K562 (cell line): ENCODE measurements around the gene MED13L. TPM values are rescaled to one million over a fixed set of nuclear protein-coding genes. Genes with fewer than 3 reads are reported as not detected.

ENCODE experiments used
- ATAC-seq: fragments of 200-7000 bp; cut with Tn5 transposase; 3 replicates; pipeline ENCODE4 v1.9.1; 2020; ENCODE audit warnings: moderate library complexity
- BruUV-seq: library from RNA; stranded (reverse); fragments of 400-500 nt; replicated peaks from 2 replicates; lab custom pipeline; 2021; lab: Mats Ljungman, UMichigan
- CTCF ChIA-PET: fragments of 300-600 bp; formaldehyde crosslinking; extraction: SDS; loops from one replicate; lab custom pipeline; 2021; ENCODE audit warnings: low intra/inter-chr PET ratio; lab: Yijun Ruan, JAX
- POLR2A ChIA-PET: fragments of 300-600, 350-650 bp; sonication (Branson Sonifier 250); formaldehyde crosslinking; extraction: SDS; loops from one replicate; lab custom pipeline; 2021; ENCODE audit warnings: antibody characterized with exemption, inconsistent platforms; lab: Yijun Ruan, JAX
- DNase-seq, 4 experiments: peaks; one replicate each; pipeline versions ENCODE4 v3.0.0 to v3.0.0-alpha.2; 2011 to 2018; ENCODE audit warnings: low spot score in 3 of 4, mixed read lengths in 3 of 4; ENCODE audit errors: extremely low read depth in 1 of 4
- FAIRE-seq: peaks from 2 replicates; lab custom pipeline; 2011; peaks lifted over from hg19 to GRCh38; lab: Jason Lieb, UNC
- H2AFZ ChIP-seq: 2 replicates; pipeline ENCODE4 v1.6.0; 2011; ENCODE audit warnings: low read depth, low read length, control low read depth, inconsistent platforms
- H3K27ac ChIP-seq: fragments of 200-600 bp; 3 replicates; pipeline ENCODE4 v1.8.0; 2011; ENCODE audit warnings: low read depth, mild to moderate bottlenecking, control low read depth, inconsistent platforms, low read length, moderate library complexity, mixed read lengths; ENCODE audit errors: extremely low read depth
- H3K27me3 ChIP-seq, 2 experiments: fragments of 300-600 bp in 1 of 2; 2 replicates in 1 of 2; 3 replicates in 1 of 2; pipeline versions ENCODE4 v1.6.0 to v1.8.0; 2011; ENCODE audit warnings: inconsistent platforms in 2 of 2, low read length in 2 of 2, mild to moderate bottlenecking in 1 of 2, mixed read lengths in 1 of 2, moderate library complexity in 1 of 2; ENCODE audit not compliant: control insufficient read depth in 2 of 2, insufficient read depth in 2 of 2
- H3K36me3 ChIP-seq: fragments of 300-600 bp; 3 replicates; pipeline ENCODE4 v1.8.0; 2011; ENCODE audit warnings: mild to moderate bottlenecking, low read length, inconsistent platforms; ENCODE audit not compliant: control insufficient read depth, insufficient read depth
- H3K4me1 ChIP-seq, 2 experiments: fragments of 200-600 bp in 1 of 2; replicated peaks in 1 of 2; 2 replicates in 1 of 2; 3 replicates in 1 of 2; pipeline versions ENCODE4 v1.5.1 to v1.8.0; 2011; ENCODE audit warnings: inconsistent platforms in 2 of 2, low read length in 2 of 2, mild to moderate bottlenecking in 1 of 2, mixed read lengths in 1 of 2, moderate library complexity in 1 of 2; ENCODE audit not compliant: control insufficient read depth in 2 of 2, insufficient read depth in 2 of 2
- H3K4me2 ChIP-seq: 2 replicates; pipeline ENCODE4 v1.6.1; 2011; ENCODE audit warnings: low read length, control low read depth, inconsistent platforms, mixed read lengths; ENCODE audit not compliant: insufficient read depth
- H3K4me3 ChIP-seq: fragments of 200-600 bp; sonication (generic), shearing (Covaris generic); 2 replicates; pipeline ENCODE4 v1.5.1; 2016; ENCODE audit warnings: control low read depth, inconsistent platforms
- H3K79me2 ChIP-seq: fragments of 200-600 bp; 3 replicates; pipeline ENCODE4 v1.8.0; 2011; ENCODE audit warnings: low read length, inconsistent platforms; ENCODE audit not compliant: control insufficient read depth, insufficient read depth
- H3K9ac ChIP-seq, 2 experiments: 2 replicates each; pipeline versions ENCODE4 v1.6.0 to v1.6.1; 2011; ENCODE audit warnings: low read depth in 2 of 2, low read length in 2 of 2, control low read depth in 1 of 2, inconsistent platforms in 1 of 2, mild to moderate bottlenecking in 1 of 2, mixed read lengths in 1 of 2; ENCODE audit not compliant: insufficient read depth in 1 of 2
- H3K9me1 ChIP-seq: one replicate; pipeline ENCODE4 v1.6.0; 2011; ENCODE audit warnings: inconsistent platforms, mild to moderate bottlenecking, low read length, moderate library complexity; ENCODE audit not compliant: control insufficient read depth, insufficient read depth
- H3K9me3 ChIP-seq: replicated peaks from 2 replicates; pipeline ENCODE4 v1.5.1; 2011; ENCODE audit warnings: low read depth, low read length, inconsistent platforms; ENCODE audit not compliant: control insufficient read depth, insufficient read depth
- H4K20me1 ChIP-seq: replicated peaks from 2 replicates; pipeline ENCODE4 v1.6.1; 2011; ENCODE audit warnings: low read length, inconsistent platforms, mixed read lengths; ENCODE audit not compliant: control insufficient read depth, insufficient read depth
- CBFB ChIP-seq: sonication (generic); formaldehyde crosslinking; IDR thresholded peaks from 2 replicates; pipeline ENCODE4 v1.4.0; 2020; ENCODE audit warnings: mild to moderate bottlenecking, missing genetic modification reagents
- CBX2 ChIP-seq: fragments of 200-600 bp; sonication (generic); IDR thresholded peaks from one replicate; pipeline ENCODE4 v1.6.1; 2012; ENCODE audit warnings: mild to moderate bottlenecking, low read length, inconsistent platforms; ENCODE audit not compliant: insufficient read depth, poor library complexity, severe bottlenecking
- HDAC1 ChIP-seq, 2 experiments: fragments of 450-650 bp; IDR thresholded peaks; 2 replicates each; pipeline ENCODE4 v1.6.1; 2016 to 2017; ENCODE audit warnings: inconsistent platforms in 1 of 2, mild to moderate bottlenecking in 1 of 2, moderate library complexity in 1 of 2
- LCOR ChIP-seq: sonication (generic); formaldehyde crosslinking; IDR thresholded peaks from 2 replicates; pipeline ENCODE4 v1.8.0; 2022; ENCODE audit warnings: mild to moderate bottlenecking, missing genetic modification reagents
- NBN ChIP-seq: fragments of 450-650 bp; IDR thresholded peaks from 2 replicates; pipeline ENCODE4 v1.6.1; 2016; ENCODE audit warnings: low read depth, mild to moderate bottlenecking
- NFATC3 ChIP-seq: fragments of 450-650 bp; IDR thresholded peaks from 2 replicates; pipeline ENCODE4 v1.6.1; 2017; ENCODE audit warnings: mild to moderate bottlenecking
- RBM25 ChIP-seq: fragments of 200-400 bp; formaldehyde crosslinking; IDR thresholded peaks from 2 replicates; pipeline ENCODE4 v1.6.1; 2018; ENCODE audit warnings: low read length, low read depth, moderate library complexity; ENCODE audit not compliant: severe bottlenecking
- ZNF830 ChIP-seq: fragments of 250-450 bp; sonication (Bioruptor Pico); IDR thresholded peaks from 2 replicates; pipeline ENCODE4 v1.5.0; 2021; ENCODE audit warnings: mild to moderate bottlenecking
- WGBS: fragments of 100-300 bp; shearing (Covaris generic); methylation state at CpG from one replicate; pipeline ENCODE4 v1.1.6; 2016; ENCODE audit warnings: low coverage, mixed read lengths; ENCODE audit not compliant: insufficient coverage; ENCODE audit errors: missing lambda C conversion rate; 5-methylcytosine and 5-hydroxymethylcytosine counted together
- in situ Hi-C: fragments of 300-500 bp; cut with MboI; formaldehyde crosslinking; loops from 4 replicates; pipeline ENCODE4 v1.15.0; 2018; ENCODE audit warnings: inconsistent platforms, mixed read lengths
- intact Hi-C: fragments of 100-400 bp; cut with micrococcal nuclease; formaldehyde crosslinking; loops from 2 replicates; pipeline ENCODE4 v1.14.2; 2022
- polyA plus RNA-seq, 8 experiments: library from polyadenylated mRNA; depleted of rRNA in 4 of 8; stranded (reverse) in 5 of 8; unstranded in 3 of 8; fragments of >200 nt; fragmentation: Nextera tagmentation in 2 of 8; fragmentation: Illumina TruSeq in 1 of 8; extraction: Ambion mirVana in 2 of 8; extraction: Trizol in 1 of 8; gene quantifications; 2 replicates each; pipeline versions ENCODE4 v1.2.1 to v1.2.3, GENCODE V29; 2011 to 2014; ENCODE audit warnings: inconsistent platforms in 1 of 8, missing spikeins in 1 of 8
- total RNA-seq, 7 experiments: library from RNA; depleted of rRNA in 6 of 7; stranded (reverse); fragments of >200 nt in 6 of 7; fragmentation: Illumina TruSeq in 2 of 7; extraction: Trizol in 2 of 7; gene quantifications; 2 replicates each; pipeline versions ENCODE4 v1.2.1 to v1.2.3, GENCODE V29; 2011 to 2021; ENCODE audit warnings: low replicate concordance in 1 of 7
- TF ChIP-seq, protein P1 (sequence below): fragments of 250-450 bp; sonication (Bioruptor Pico); IDR thresholded peaks from 2 replicates; pipeline ENCODE4 v1.4.0; 2020; ENCODE audit warnings: borderline replicate concordance
- TF ChIP-seq, protein P2 (sequence below): sonication (generic); IDR thresholded peaks from 2 replicates; pipeline ENCODE4 v1.6.1; 2016
- TF ChIP-seq, protein P3 (sequence below), 2 experiments: fragments of 450-650 bp; IDR thresholded peaks; 2 replicates each; pipeline ENCODE4 v1.6.1; 2016

Gene MED13L
- total and polyA plus RNA-seq, 9 of the 15 experiments (the other 6 are each of a cell fraction or from before 2014, with no cell fraction given): 13.4 to 90.3 (median 36.9) TPM

DNA sequence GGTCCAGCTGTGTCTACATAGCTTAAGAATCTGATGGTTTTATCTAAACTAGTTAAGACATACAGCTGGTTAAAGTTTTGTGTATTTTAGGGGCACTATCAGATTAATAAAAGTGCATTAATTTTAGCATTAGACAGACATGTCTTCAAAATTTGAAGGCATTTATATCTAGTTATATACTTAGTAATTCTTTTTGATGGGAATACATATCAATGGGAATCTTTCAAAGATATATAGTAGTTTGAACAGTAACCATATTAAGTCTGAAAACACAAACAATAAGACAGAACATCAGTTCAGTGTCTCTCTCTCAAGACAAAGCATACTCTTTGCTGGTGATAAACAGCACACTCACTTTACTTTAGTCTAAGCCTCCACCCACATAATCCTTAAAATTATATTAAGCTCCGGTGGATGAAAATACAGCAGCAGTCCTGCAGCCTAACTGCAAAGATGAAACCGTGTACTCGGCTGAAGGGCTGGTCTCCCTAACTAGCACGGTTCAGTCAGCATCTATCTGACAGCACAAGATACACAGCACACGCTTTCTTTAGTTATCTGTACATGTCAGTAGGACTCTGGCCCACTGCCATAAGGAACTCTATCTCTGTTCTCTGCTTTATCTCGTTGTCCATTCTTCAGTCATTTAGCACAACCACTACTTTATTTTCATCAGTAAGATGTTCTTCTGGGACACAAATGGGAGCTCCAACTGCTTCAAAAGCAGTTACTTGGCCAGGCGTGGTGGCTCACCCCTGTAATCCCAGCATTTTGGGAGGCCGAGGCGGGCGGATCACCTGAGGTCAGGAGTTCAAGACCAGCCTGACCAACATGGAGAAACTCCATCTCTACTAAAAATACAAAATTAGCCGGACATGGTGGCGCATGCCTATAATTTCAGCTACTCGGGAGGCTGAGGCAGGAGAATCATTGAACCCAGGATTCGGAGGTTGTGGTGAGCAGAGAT is 80.5 kb downstream of the MED13L start (continued):
- TF ChIP-seq, protein P1, sequence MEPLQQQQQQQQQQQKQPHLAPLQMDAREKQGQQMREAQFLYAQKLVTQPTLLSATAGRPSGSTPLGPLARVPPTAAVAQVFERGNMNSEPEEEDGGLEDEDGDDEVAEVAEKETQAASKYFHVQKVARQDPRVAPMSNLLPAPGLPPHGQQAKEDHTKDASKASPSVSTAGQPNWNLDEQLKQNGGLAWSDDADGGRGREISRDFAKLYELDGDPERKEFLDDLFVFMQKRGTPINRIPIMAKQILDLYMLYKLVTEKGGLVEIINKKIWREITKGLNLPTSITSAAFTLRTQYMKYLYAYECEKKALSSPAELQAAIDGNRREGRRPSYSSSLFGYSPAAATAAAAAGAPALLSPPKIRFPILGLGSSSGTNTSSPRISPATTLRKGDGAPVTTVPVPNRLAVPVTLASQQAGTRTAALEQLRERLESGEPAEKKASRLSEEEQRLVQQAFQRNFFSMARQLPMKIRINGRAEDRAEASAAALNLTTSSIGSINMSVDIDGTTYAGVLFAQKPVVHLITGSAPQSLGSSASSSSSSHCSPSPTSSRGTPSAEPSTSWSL (CRISPR knock-in tag): no peak
- no peak for TF ChIP-seq CBX2
- no peak for TF ChIP-seq ZNF830
- TF ChIP-seq LCOR: peak; percentile 89; the same call in 1 of the 2 replicates
- peak; percentile 85 for TF ChIP-seq NFATC3
- TF ChIP-seq RBM25: no peak
- TF ChIP-seq CBFB (CRISPR knock-in tag): no peak

DNA sequence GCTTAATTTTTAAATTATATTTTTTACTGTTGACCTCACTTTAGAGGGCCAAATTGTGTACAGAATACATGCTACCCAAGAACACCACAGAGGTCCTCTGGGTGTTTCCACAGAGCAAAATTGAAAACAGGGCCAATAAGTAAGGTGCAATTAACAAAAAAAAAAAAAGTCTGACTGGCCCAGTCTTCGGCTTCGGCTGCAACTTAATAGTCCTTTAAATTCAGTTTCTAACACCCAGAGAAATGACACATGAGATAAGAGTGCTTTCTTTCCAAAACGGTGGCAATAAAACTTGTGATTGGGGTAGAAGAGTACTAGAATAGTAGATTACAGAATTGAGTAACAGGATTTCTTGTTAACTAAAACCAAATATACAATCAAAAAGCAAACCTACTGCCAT is 81.3 kb downstream of the MED13L start:
- intact Hi-C loops: loop anchor here (10.0 kb wide), 2 partner anchors 51 to 131 kb away; no protein-coding TSS in a partner anchor
- no peaks in the 10 kb centered on the region for H3K9me1 ChIP-seq
- 0 out of 2 replicates have a peak, but pooled peaks cover 7% of the 10 kb centered on the region for H4K20me1 ChIP-seq
- H3K27ac ChIP-seq: peak overlapping the region; percentile 65; the same call in 2 of the 3 replicates
- CTCF ChIA-PET: no interaction called here
- H3K27me3 ChIP-seq: no peaks in the 10 kb centered on the region
- TF ChIP-seq, protein P2, sequence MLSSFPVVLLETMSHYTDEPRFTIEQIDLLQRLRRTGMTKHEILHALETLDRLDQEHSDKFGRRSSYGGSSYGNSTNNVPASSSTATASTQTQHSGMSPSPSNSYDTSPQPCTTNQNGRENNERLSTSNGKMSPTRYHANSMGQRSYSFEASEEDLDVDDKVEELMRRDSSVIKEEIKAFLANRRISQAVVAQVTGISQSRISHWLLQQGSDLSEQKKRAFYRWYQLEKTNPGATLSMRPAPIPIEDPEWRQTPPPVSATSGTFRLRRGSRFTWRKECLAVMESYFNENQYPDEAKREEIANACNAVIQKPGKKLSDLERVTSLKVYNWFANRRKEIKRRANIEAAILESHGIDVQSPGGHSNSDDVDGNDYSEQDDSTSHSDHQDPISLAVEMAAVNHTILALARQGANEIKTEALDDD: peak; percentile 65; the same call in 1 of the 2 replicates
- TF ChIP-seq NBN (no peak), HDAC1 (IDR thresholded peaks at IDR 0.05) (peak in 1 of 2 experiments; percentile 16; a peak in 1 of 4 replicates), RBM25 (no peak)
- TF ChIP-seq, protein P3, sequence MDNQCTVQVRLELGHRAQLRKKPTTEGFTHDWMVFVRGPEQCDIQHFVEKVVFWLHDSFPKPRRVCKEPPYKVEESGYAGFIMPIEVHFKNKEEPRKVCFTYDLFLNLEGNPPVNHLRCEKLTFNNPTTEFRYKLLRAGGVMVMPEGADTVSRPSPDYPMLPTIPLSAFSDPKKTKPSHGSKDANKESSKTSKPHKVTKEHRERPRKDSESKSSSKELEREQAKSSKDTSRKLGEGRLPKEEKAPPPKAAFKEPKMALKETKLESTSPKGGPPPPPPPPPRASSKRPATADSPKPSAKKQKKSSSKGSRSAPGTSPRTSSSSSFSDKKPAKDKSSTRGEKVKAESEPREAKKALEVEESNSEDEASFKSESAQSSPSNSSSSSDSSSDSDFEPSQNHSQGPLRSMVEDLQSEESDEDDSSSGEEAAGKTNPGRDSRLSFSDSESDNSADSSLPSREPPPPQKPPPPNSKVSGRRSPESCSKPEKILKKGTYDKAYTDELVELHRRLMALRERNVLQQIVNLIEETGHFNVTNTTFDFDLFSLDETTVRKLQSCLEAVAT (IDR thresholded peaks at IDR 0.05): 0 out of 4 replicates have a peak, but pooled peaks of 1 of the 2 experiments have one; percentile 26
- H2AFZ ChIP-seq: no peak overlapping the region
- no peak overlapping the region for H3K4me2 ChIP-seq
- in situ Hi-C loops: no loop called here
- peak overlapping the region in 1 of 2 experiments; percentile 45; a peak in 2 of 4 replicates for H3K9ac ChIP-seq
- H3K4me1 ChIP-seq: peaks cover 12 to 37% of the 10 kb centered on the region in 2 experiments; a peak in 4 of 5 replicates
- H3K79me2 ChIP-seq: peaks cover 95% of the 10 kb centered on the region
- BruUV-seq: no TSS peak
- ATAC-seq (peak; percentile 28), FAIRE-seq (no peak), DNase-seq (peak in 1 of 4 experiments; percentile 45)
- H3K36me3 ChIP-seq: no peaks in the 10 kb centered on the region
- no peaks in the 10 kb centered on the region for H3K9me3 ChIP-seq
- WGBS: 0% methylated on average over 3 of the region's 3 CpGs
- no peak overlapping the region for H3K4me3 ChIP-seq
- POLR2A ChIA-PET: interaction anchor here (0.9 to 1.8 kb wide), 2 partner anchors 9 to 24 kb away, joined by 3 to 8 read pairs; no protein-coding TSS in a partner anchor
